Stimulated activated CD4-positive, alpha-beta T cell treated with anti-CD3 and anti-CD28 coated beads, Interleukin-15, amount 100 ng/mL, for 48 hours (primary cell): Measurements from ENCODE around the gene IVNS1ABP.

Source experiments
- DNase-seq, 2 donors: peaks; one replicate each; pipeline ENCODE4 v3.0.0-alpha.2; 2020; ENCODE audit warnings: low read depth in 2 of 2

Gene IVNS1ABP

GRCh38 chr1:185293967-185294542 is 23.0 kb downstream of the IVNS1ABP start:
- DNase-seq = no peak

- DNase-seq = no peak
Observed at GRCh38 chr1:185292237-185292636, 24.8 kb downstream of the IVNS1ABP start.

- DNase-seq = no peak
Observed at GRCh38 chr1:185291652-185292051, 25.4 kb downstream of the IVNS1ABP start.

- no peak for DNase-seq
Observed at GRCh38 chr1:185291159-185291558, 25.9 kb downstream of the IVNS1ABP start.

GRCh38 chr1:185289880-185290279 is 27.2 kb downstream of the IVNS1ABP start:
- DNase-seq = no peak

- DNase-seq = no peak
Observed at GRCh38 chr1:185288435-185288834, 28.6 kb downstream of the IVNS1ABP start.

- no peak for DNase-seq
Observed at GRCh38 chr1:185287451-185287850, 29.6 kb downstream of the IVNS1ABP start.

GRCh38 chr1:185284533-185285276 is 32.3 kb downstream of the IVNS1ABP start:
- no peak for DNase-seq

GRCh38 chr1:185284116-185284515 is 32.9 kb downstream of the IVNS1ABP start:
- DNase-seq = no peak

- DNase-seq = no peak
Observed at GRCh38 chr1:185281245-185281644, 35.8 kb downstream of the IVNS1ABP start.

GRCh38 chr1:185280589-185280988 is 36.5 kb downstream of the IVNS1ABP start:
- DNase-seq = no peak

- no peak for DNase-seq
Observed at GRCh38 chr1:185279571-185279970, 37.5 kb downstream of the IVNS1ABP start.

GRCh38 chr1:185271921-185272320 is 45.1 kb downstream of the IVNS1ABP start:
- no peak for DNase-seq

- no peak for DNase-seq
Observed at GRCh38 chr1:185268352-185268751, 48.7 kb downstream of the IVNS1ABP start.

- no peak for DNase-seq
Observed at GRCh38 chr1:185267701-185268100, 49.3 kb downstream of the IVNS1ABP start.

GRCh38 chr1:185267301-185267700 is 49.7 kb downstream of the IVNS1ABP start:
- DNase-seq = no peak

GRCh38 chr1:185265314-185265713 is 51.7 kb downstream of the IVNS1ABP start:
- no peak for DNase-seq

- DNase-seq = no peak
Observed at GRCh38 chr1:185263780-185264179, 53.3 kb downstream of the IVNS1ABP start.

- DNase-seq = no peak
Observed at GRCh38 chr1:185263292-185263691, 53.8 kb downstream of the IVNS1ABP start.

- DNase-seq = no peak
Observed at GRCh38 chr1:185262151-185262550, 54.9 kb downstream of the IVNS1ABP start.

- DNase-seq = no peak
Observed at GRCh38 chr1:185260611-185261010, 56.4 kb downstream of the IVNS1ABP start.

GRCh38 chr1:185258676-185259075 is 58.4 kb downstream of the IVNS1ABP start:
- no peak for DNase-seq

- no peak for DNase-seq
Observed at GRCh38 chr1:185257950-185258208, 59.2 kb downstream of the IVNS1ABP start.
